Choroid plexus epithelial cell (primary cell): ENCODE measurements around the gene HNRNPM.

Experiments used
- DNase-seq: peaks from one replicate; pipeline ENCODE4 v3.0.0-alpha.2; 2010; ENCODE audit warnings: low read depth
- H3K4me3 ChIP-seq: 2 replicates; pipeline ENCODE4 v1.5.1; 2011; ENCODE audit warnings: low read depth, mild to moderate bottlenecking, control low read depth, low read length, moderate library complexity
- CTCF ChIP-seq: conservative IDR thresholded peaks from 2 replicates; pipeline ENCODE4 v1.5.1; 2011; ENCODE audit warnings: low read depth, mild to moderate bottlenecking, control low read depth, inconsistent platforms, low read length, moderate library complexity

Gene HNRNPM

GRCh38 chr19:8444677-8445487 lies at the start of gene HNRNPM:
HNRNPM (plus strand) TSS chr19:8444975; CDS start chr19:8444999, 24 bp downstream.
- peak; percentile 98 for DNase-seq
- TF ChIP-seq CTCF, result no peak
- H3K4me3 ChIP-seq, result peak within 1 kb of the TSS; percentile 95

- TF ChIP-seq CTCF, result no peak
- no peak overlapping the region for H3K4me3 ChIP-seq
- DNase-seq, result no peak
Observed at GRCh38 chr19:8395621-8396082, 49.1 kb upstream of the HNRNPM start.

GRCh38 chr19:8396185-8396562 lies 48.6 kb upstream of the HNRNPM start:
- no peak overlapping the region for H3K4me3 ChIP-seq
- no peak for TF ChIP-seq CTCF
- DNase-seq, result no peak

- peak; percentile 75 for DNase-seq
- no peak overlapping the region for H3K4me3 ChIP-seq
- TF ChIP-seq CTCF, result peak; percentile 86
Observed at GRCh38 chr19:8396563-8397203, 48.1 kb upstream of the HNRNPM start.

GRCh38 chr19:8397271-8397670 lies 47.5 kb upstream of the HNRNPM start:
- TF ChIP-seq CTCF, result no peak
- no peak overlapping the region for H3K4me3 ChIP-seq
- DNase-seq, result no peak

- H3K4me3 ChIP-seq, result no peak overlapping the region
- no peak for DNase-seq
- TF ChIP-seq CTCF, result no peak
Observed at GRCh38 chr19:8397746-8398310, 46.9 kb upstream of the HNRNPM start.
